Myocyte (in vitro differentiated cells): ENCODE measurements around the gene TTYH3. TPM values are rescaled to one million over a fixed set of nuclear protein-coding genes. Genes with fewer than 3 reads are reported as not detected.
"Not testable (repeated sequence)": the region's sequence is repeated elsewhere in the genome, so short reads cannot be mapped to it uniquely, and the experiment has no call there.

Experiments used
- DNase-seq: peaks from one replicate; pipeline ENCODE4 v3.0.0-alpha.2; 2012; ENCODE audit warnings: low read depth
- total RNA-seq: library from RNA; depleted of rRNA; stranded (reverse); fragments of >200 nt; gene quantifications from 2 replicates; pipeline ENCODE4 v1.2.3, GENCODE V29; 2014

TTYH3 gene
- total RNA-seq, 1 donor from 2014 or later, result 27.6 TPM

GRCh38 chr7:2681929-2682799, 50.4 kb downstream of the TTYH3 start:
- no peak for DNase-seq

- no peak for DNase-seq
These were observed 52.7 kb downstream of the TTYH3 start for GRCh38 chr7:2684501-2684900.

- no peak for DNase-seq
These were observed 54.3 kb downstream of the TTYH3 start for GRCh38 chr7:2686101-2686500.

GRCh38 chr7:2687338-2687869, 55.6 kb downstream of the TTYH3 start:
- peak; percentile 50 for DNase-seq

GRCh38 chr7:2687881-2688318, 56.1 kb downstream of the TTYH3 start, which contains the start of gene AMZ1:
Gene AMZ1, plus strand, starts transcription at chr7:2688202. Its CDS starts 12,250 bp downstream, at chr7:2700452.
- no peak for DNase-seq

- DNase-seq, result peak; percentile 65
These were observed 56.9 kb downstream of the TTYH3 start for GRCh38 chr7:2688409-2689342.

GRCh38 chr7:2689343-2689847, 57.6 kb downstream of the TTYH3 start:
- no peak for DNase-seq

GRCh38 chr7:2689951-2690705, 58.3 kb downstream of the TTYH3 start:
- peak; percentile 68 for DNase-seq

GRCh38 chr7:2691011-2691707, 59.4 kb downstream of the TTYH3 start:
- no peak for DNase-seq

- DNase-seq, result not testable (repeated sequence)
These were observed 60.2 kb downstream of the TTYH3 start for GRCh38 chr7:2691932-2692439.

- no peak for DNase-seq
These were observed 60.8 kb downstream of the TTYH3 start for GRCh38 chr7:2692543-2692942.

GRCh38 chr7:2693420-2694121, 61.8 kb downstream of the TTYH3 start:
- DNase-seq, result not testable (repeated sequence)

GRCh38 chr7:2694122-2694436, 62.3 kb downstream of the TTYH3 start:
- DNase-seq, result not testable (repeated sequence)

- no peak for DNase-seq
These were observed 66.9 kb downstream of the TTYH3 start for GRCh38 chr7:2698581-2699288.

- DNase-seq, result no peak
These were observed 67.5 kb downstream of the TTYH3 start for GRCh38 chr7:2699289-2699620.

- DNase-seq, result no peak
These were observed 68.5 kb downstream of the TTYH3 start for GRCh38 chr7:2700141-2700850.

- no peak for DNase-seq
These were observed 69.6 kb downstream of the TTYH3 start for GRCh38 chr7:2701424-2701823.
